Mesothelial cell of epicardium (in vitro differentiated cells): ENCODE results near the gene NCOA1. TPM values are rescaled to one million over a fixed set of nuclear protein-coding genes. Genes with fewer than 3 reads are reported as not detected.

ENCODE experiments used
- DNase-seq, 2 experiments: peaks; one replicate each; pipeline ENCODE4 v3.0.0; 2021; ENCODE audit warnings: low spot score in 2 of 2; ENCODE audit not compliant: unreplicated experiment in 2 of 2
- H3K27ac Mint-ChIP-seq: 2 replicates; pipeline ENCODE4 v1.8.0; 2021; ENCODE audit warnings: mixed read lengths
- H3K27me3 Mint-ChIP-seq: 2 replicates; pipeline ENCODE4 v1.8.0; 2021; ENCODE audit warnings: low read depth, mixed read lengths
- H3K36me3 Mint-ChIP-seq: 2 replicates; pipeline ENCODE4 v1.8.0; 2021; ENCODE audit warnings: mixed read lengths
- H3K4me1 Mint-ChIP-seq: 2 replicates; pipeline ENCODE4 v1.8.0; 2021; ENCODE audit warnings: mixed read lengths
- H3K4me3 Mint-ChIP-seq: 2 replicates; pipeline ENCODE4 v1.8.0; 2021; ENCODE audit warnings: mild to moderate bottlenecking, moderate library complexity, mixed read lengths
- H3K9me3 Mint-ChIP-seq: 2 replicates; pipeline ENCODE4 v1.8.0; 2021; ENCODE audit warnings: mixed read lengths
- total RNA-seq: library from RNA; stranded (reverse); gene quantifications from 3 replicates; pipeline ENCODE4 v1.2.1, GENCODE V29; 2021
- TF ChIP-seq, protein P1 (sequence below): fragments of 200-600 bp; sonication (generic); IDR thresholded peaks from one replicate; pipeline ENCODE4 v1.5.0; 2021; ENCODE audit warnings: antibody characterized with exemption; ENCODE audit not compliant: unreplicated experiment

NCOA1 gene
- total RNA-seq, 1 donor from 2014 or later = 35.1 TPM

DNA sequence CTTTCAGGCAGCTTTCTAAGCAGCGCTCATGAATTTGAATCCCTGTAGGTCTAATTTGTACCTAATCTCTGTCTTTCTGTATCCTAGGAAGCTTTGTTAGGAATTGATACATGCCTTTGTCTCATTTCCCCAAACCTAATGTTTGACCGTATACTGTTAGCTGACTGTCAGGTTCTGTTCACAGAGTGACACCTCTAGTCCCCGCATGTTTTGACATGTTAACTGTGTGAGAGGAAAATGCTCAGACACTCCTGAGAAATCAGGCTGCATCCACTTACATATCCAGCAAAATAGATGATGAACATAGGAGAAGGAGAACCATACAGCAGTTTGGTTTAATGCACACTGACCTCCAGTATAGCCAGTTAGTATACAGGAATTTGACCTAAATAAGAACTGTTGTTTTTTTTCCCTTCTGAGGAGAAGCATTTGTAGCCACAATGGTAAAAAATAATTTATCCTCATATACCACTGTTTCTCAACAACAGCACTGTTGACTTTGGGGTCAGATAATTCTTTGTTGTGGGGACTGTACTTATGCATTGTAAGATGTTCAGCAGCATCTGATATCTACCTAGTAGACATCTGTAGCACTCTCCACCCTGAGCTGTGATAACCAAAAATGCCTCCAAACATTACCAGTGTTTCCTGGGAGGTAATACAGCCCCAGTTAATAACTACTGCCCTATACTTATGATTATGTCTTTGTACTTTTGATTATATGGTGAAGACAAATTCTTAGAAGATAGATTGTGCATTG is 130.9 kb downstream of the NCOA1 start:
- Mint-ChIP-seq H3K4me1 (peaks cover 16% of the 10 kb centered on the region), H3K4me3 (no peak overlapping the region), H3K27ac (no peak overlapping the region), H3K9me3 (no peaks in the 10 kb centered on the region), H3K27me3 (no peaks in the 10 kb centered on the region), H3K36me3 (no peaks in the 10 kb centered on the region)
- DNase-seq = no peak
- TF ChIP-seq, protein P1, sequence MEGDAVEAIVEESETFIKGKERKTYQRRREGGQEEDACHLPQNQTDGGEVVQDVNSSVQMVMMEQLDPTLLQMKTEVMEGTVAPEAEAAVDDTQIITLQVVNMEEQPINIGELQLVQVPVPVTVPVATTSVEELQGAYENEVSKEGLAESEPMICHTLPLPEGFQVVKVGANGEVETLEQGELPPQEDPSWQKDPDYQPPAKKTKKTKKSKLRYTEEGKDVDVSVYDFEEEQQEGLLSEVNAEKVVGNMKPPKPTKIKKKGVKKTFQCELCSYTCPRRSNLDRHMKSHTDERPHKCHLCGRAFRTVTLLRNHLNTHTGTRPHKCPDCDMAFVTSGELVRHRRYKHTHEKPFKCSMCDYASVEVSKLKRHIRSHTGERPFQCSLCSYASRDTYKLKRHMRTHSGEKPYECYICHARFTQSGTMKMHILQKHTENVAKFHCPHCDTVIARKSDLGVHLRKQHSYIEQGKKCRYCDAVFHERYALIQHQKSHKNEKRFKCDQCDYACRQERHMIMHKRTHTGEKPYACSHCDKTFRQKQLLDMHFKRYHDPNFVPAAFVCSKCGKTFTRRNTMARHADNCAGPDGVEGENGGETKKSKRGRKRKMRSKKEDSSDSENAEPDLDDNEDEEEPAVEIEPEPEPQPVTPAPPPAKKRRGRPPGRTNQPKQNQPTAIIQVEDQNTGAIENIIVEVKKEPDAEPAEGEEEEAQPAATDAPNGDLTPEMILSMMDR = no peak

DNA sequence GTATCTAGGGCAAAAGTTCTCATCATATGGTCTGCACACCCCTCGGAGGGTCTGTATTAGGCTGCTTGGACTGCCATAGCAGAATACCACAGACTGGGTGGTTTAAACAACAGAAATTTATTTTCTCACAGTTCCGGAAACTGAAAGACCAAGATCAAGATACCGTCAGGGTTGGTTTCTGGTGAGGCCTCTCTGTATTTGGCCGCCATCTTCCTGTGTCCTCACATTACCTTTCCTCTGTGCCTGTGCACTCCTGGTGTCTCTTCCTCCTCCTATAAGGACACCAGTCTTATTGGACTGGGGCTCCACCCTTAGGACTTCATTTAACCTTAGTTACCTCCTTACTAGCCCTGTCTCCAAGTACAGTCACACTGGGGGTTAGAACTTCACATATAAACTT is 132.5 kb downstream of the NCOA1 start:
- no peak overlapping the region for H3K4me3 Mint-ChIP-seq
- H3K9me3 Mint-ChIP-seq = no peaks in the 10 kb centered on the region
- DNase-seq = no peak
- peaks cover 16% of the 10 kb centered on the region for H3K4me1 Mint-ChIP-seq
- TF ChIP-seq, protein P1 = no peak
- no peaks in the 10 kb centered on the region for H3K27me3 Mint-ChIP-seq
- no peaks in the 10 kb centered on the region for H3K36me3 Mint-ChIP-seq
- no peak overlapping the region for H3K27ac Mint-ChIP-seq

DNA sequence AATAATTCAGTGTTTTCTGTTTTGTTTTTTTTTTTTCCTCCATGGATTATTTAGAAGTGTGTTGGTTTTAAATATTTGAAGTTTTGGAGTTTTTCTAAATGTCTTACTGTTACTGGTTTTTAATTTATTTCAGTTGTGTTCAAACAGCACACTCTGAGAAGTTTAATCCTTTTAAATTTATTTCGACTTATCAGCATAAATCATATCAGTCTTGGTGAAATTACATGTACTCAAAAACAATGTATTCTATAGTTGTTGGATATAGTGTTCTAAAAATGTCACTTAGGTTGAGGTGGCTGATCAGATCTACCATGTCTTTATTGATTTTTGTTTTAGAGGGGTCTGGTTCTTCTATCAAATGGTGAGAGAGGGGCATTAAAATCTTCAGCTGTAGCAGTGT is 134.7 kb downstream of the NCOA1 start:
- Mint-ChIP-seq H3K27ac (no peak overlapping the region), H3K4me3 (no peak overlapping the region), H3K27me3 (no peaks in the 10 kb centered on the region), H3K9me3 (no peaks in the 10 kb centered on the region), H3K4me1 (peaks cover 16% of the 10 kb centered on the region), H3K36me3 (no peaks in the 10 kb centered on the region)
- DNase-seq = no peak
- TF ChIP-seq, protein P1 = no peak

DNA sequence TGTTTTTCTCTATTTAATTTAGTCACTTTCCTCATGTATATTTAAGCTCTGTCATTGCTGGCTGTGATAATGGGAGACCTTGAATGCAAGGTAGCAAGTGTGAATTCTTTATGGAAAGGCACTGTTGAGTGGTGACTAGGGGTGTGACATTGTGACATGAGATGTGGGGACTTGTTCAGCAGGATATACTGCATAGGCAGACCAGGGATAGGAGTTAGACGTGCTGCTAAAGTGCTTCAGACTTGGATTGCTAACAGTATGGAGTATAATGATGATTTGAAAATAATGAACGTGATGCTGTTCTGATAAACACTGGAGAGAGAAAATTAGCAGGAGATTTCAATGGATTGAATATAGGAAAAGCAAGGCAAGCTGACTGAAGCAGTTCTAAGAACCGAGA is 135.1 kb downstream of the NCOA1 start:
- Mint-ChIP-seq H3K4me3 (no peak overlapping the region), H3K36me3 (no peaks in the 10 kb centered on the region), H3K27me3 (no peaks in the 10 kb centered on the region), H3K9me3 (no peaks in the 10 kb centered on the region), H3K4me1 (peaks cover 12% of the 10 kb centered on the region), H3K27ac (no peak overlapping the region)
- TF ChIP-seq, protein P1 = no peak
- DNase-seq = no peak

DNA sequence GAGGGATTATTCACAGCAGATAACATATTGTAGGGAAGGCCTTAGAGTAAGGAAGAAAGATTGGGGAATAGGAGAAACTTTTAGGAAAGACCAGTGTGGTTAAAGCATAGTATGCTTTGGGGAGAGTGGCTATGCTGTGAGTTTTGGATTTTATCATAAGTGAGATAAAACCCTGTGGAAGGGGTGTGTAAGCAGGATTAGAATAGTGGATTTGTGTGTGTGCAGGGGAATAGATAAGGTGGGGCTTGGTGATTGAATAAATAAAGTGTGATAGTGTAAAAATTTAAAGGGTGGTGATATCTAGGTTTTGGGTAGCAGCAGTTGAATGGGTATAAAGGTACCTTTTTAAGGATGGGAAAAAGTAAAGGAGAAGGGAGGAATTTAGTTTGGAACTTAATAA is 137.7 kb downstream of the NCOA1 start:
- no peaks in the 10 kb centered on the region for H3K27me3 Mint-ChIP-seq
- DNase-seq = no peak
- no peaks in the 10 kb centered on the region for H3K9me3 Mint-ChIP-seq
- TF ChIP-seq, protein P1 = no peak
- H3K36me3 Mint-ChIP-seq = no peaks in the 10 kb centered on the region
- H3K27ac Mint-ChIP-seq = no peak overlapping the region
- no peak overlapping the region for H3K4me3 Mint-ChIP-seq
- peaks cover 9% of the 10 kb centered on the region for H3K4me1 Mint-ChIP-seq
